RWPE2 (cell line): ENCODE results near the gene SPAG16.

Source experiments
- ATAC-seq: fragments of 200-7000 bp; cut with Tn5 transposase; 3 replicates; pipeline ENCODE4 v1.9.1; 2021; ENCODE audit warnings: low read depth
- DNase-seq: peaks from one replicate; pipeline ENCODE4 v3.0.0-alpha.2; 2020; ENCODE audit warnings: low spot score
- H3K27ac ChIP-seq: fragments of 450-650 bp; 2 replicates; pipeline ENCODE4 v1.5.1; 2017; ENCODE audit warnings: mild to moderate bottlenecking; ENCODE audit not compliant: poor library complexity, severe bottlenecking
- H3K27me3 ChIP-seq: fragments of 250-450 bp; sonication (Bioruptor Pico); 2 replicates; pipeline ENCODE4 v1.5.1; 2021; ENCODE audit warnings: mild to moderate bottlenecking, moderate library complexity; ENCODE audit not compliant: insufficient read depth, poor library complexity, severe bottlenecking
- H3K36me3 ChIP-seq: fragments of 250-450 bp; sonication (Bioruptor Pico); 2 replicates; pipeline ENCODE4 v1.5.1; 2020; ENCODE audit warnings: low read depth, mild to moderate bottlenecking, moderate library complexity
- H3K4me1 ChIP-seq: fragments of 250-450 bp; sonication (Bioruptor Pico); 2 replicates; pipeline ENCODE4 v1.5.1; 2021; ENCODE audit warnings: mild to moderate bottlenecking, moderate library complexity; ENCODE audit not compliant: insufficient read depth, poor library complexity, severe bottlenecking
- H3K4me3 ChIP-seq: fragments of 250-450 bp; sonication (Bioruptor Pico); 2 replicates; pipeline ENCODE4 v1.5.1; 2021; ENCODE audit warnings: mild to moderate bottlenecking, moderate library complexity; ENCODE audit not compliant: severe bottlenecking
- H3K9me3 ChIP-seq: fragments of 250-450 bp; sonication (Bioruptor Pico); 2 replicates; pipeline ENCODE4 v1.5.1; 2021; ENCODE audit warnings: mild to moderate bottlenecking, moderate library complexity; ENCODE audit not compliant: severe bottlenecking
- TF ChIP-seq, protein P1 (sequence below): fragments of 450-650 bp; IDR thresholded peaks from one replicate; pipeline ENCODE4 v1.5.1; 2017; ENCODE audit warnings: mild to moderate bottlenecking, moderate library complexity; ENCODE audit not compliant: poor library complexity, severe bottlenecking

The SPAG16 gene

GRCh38 chr2:214293593-214293992 lies 1009.3 kb downstream of the SPAG16 start:
- Histone ChIP-seq H3K4me1 (no peaks in the 10 kb centered on the region), H3K9me3 (no peaks in the 10 kb centered on the region), H3K27ac (no peak overlapping the region), H3K4me3 (no peak overlapping the region), H3K27me3 (no peaks in the 10 kb centered on the region), H3K36me3 (no peaks in the 10 kb centered on the region)
- DNase-seq (no peak), ATAC-seq (no peak)
- TF ChIP-seq, protein P1, sequence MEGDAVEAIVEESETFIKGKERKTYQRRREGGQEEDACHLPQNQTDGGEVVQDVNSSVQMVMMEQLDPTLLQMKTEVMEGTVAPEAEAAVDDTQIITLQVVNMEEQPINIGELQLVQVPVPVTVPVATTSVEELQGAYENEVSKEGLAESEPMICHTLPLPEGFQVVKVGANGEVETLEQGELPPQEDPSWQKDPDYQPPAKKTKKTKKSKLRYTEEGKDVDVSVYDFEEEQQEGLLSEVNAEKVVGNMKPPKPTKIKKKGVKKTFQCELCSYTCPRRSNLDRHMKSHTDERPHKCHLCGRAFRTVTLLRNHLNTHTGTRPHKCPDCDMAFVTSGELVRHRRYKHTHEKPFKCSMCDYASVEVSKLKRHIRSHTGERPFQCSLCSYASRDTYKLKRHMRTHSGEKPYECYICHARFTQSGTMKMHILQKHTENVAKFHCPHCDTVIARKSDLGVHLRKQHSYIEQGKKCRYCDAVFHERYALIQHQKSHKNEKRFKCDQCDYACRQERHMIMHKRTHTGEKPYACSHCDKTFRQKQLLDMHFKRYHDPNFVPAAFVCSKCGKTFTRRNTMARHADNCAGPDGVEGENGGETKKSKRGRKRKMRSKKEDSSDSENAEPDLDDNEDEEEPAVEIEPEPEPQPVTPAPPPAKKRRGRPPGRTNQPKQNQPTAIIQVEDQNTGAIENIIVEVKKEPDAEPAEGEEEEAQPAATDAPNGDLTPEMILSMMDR: no peak

DNA sequence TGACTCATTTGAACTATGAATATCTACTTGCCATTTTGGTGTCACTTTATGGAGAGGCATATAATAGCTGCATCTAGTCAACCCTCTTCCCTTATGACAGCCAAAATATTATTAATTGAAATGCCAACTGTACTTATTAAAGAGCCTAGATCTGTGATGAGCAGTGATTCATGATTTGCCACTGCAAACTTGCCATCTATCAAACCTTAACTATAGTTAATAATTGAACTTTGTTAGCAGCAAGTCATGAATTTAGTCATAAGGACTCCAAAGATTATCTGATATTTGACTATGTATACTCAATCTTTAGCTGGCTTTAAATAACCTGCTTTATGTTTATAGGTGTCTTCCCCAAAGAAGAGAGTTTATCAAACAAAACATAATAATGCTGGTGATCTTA lies 1010.2 kb downstream of the SPAG16 start:
- DNase-seq: no peak
- no peaks in the 10 kb centered on the region for H3K27me3 ChIP-seq
- TF ChIP-seq, protein P1: no peak
- H3K36me3 ChIP-seq: no peaks in the 10 kb centered on the region
- H3K4me3 ChIP-seq: no peak overlapping the region
- no peak for ATAC-seq
- H3K27ac ChIP-seq: no peak overlapping the region
- H3K4me1 ChIP-seq: no peaks in the 10 kb centered on the region
- H3K9me3 ChIP-seq: no peaks in the 10 kb centered on the region

DNA sequence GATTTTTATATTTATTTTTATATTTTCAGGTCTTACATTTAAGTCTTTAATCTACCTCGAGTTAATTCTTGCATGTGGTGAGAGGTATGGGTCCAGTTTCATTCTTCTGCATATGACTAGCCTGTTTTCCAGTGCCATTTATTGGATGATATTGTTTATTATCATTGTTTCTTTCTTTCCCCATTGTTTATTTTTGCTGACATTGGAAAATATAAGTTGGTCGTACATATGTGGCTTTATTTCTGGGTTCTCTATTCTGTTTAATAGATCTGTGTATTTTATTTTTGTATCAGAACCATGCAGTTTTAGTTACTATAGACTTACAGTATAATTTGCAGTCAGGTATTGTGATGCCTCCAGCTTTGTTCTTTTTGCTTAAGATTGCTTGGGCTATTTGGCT lies 1013.2 kb downstream of the SPAG16 start:
- Histone ChIP-seq H3K27me3 (no peaks in the 10 kb centered on the region), H3K4me3 (no peak overlapping the region), H3K36me3 (no peaks in the 10 kb centered on the region), H3K4me1 (no peaks in the 10 kb centered on the region), H3K9me3 (no peaks in the 10 kb centered on the region), H3K27ac (no peak overlapping the region)
- TF ChIP-seq, protein P1: no peak
- no peak for DNase-seq
- no peak for ATAC-seq

- H3K9me3 ChIP-seq: no peaks in the 10 kb centered on the region
- no peaks in the 10 kb centered on the region for H3K27me3 ChIP-seq
- TF ChIP-seq, protein P1: peak; percentile 42
- H3K36me3 ChIP-seq: peaks cover 4% of the 10 kb centered on the region; the same call in 1 of the 2 replicates
- H3K4me1 ChIP-seq: peaks cover 21% of the 10 kb centered on the region
- DNase-seq: no peak
- no peak overlapping the region for H3K27ac ChIP-seq
- ATAC-seq: no peak; the same call in 2 of the 3 replicates
- H3K4me3 ChIP-seq: no peak overlapping the region
These were observed 1026.1 kb downstream of the SPAG16 start for GRCh38 chr2:214310319-214310718.

- ATAC-seq: no peak
- TF ChIP-seq, protein P1: no peak
- no peak for DNase-seq
- Histone ChIP-seq H3K9me3 (no peaks in the 10 kb centered on the region), H3K4me3 (no peak overlapping the region), H3K27me3 (no peaks in the 10 kb centered on the region), H3K36me3 (peaks cover 4% of the 10 kb centered on the region; the same call in 1 of the 2 replicates), H3K4me1 (peaks cover 21% of the 10 kb centered on the region), H3K27ac (peak overlapping the region; percentile 90)
These were observed 1026.8 kb downstream of the SPAG16 start for GRCh38 chr2:214311031-214311533.
